Measurements from ENCODE around the gene CD7.

CD7 gene

DNA sequence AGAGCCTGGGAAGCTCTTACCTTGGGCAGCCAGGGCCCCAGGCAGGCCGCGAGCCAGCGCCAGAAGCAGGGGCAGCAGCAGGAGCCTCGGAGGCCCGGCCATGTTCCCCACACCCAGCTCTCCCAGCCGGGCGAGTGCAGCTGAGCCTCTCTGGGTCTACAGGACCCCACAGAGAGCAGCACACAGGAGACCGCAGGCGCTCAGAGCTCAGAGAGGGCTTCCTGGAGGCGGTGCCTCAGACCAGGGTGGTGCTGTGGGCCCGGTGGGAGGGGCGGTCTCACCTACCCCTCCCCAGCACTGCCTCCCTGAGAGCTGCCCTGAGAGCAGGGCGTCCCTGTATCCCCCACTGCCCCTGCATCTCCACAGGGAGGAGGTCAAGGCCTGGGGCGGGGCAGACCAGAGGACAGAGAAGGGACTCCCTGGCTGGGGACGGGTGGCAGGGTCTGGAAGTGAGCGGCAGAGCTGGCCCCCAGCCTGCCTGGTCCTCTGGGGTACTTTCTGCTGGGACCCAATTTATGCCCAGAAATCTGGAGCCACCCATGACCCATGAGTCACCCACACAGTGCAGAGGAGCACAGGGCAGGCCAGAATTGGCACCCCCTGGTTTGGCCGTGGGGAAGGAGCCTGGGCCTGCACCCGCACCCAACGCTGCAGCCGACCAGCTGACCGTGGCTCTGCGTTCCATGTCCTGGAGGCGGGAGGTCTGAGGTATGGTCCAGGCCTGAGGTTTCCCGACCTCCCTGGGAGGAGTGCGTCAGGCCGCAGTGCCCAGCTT, at the start of gene CD7:
Gene CD7 (minus strand): TSS at position 215 of the 775 bp plus-strand sequence. CDS start 113 bp downstream, at position 102.
- TF ChIP-seq, protein P1, sequence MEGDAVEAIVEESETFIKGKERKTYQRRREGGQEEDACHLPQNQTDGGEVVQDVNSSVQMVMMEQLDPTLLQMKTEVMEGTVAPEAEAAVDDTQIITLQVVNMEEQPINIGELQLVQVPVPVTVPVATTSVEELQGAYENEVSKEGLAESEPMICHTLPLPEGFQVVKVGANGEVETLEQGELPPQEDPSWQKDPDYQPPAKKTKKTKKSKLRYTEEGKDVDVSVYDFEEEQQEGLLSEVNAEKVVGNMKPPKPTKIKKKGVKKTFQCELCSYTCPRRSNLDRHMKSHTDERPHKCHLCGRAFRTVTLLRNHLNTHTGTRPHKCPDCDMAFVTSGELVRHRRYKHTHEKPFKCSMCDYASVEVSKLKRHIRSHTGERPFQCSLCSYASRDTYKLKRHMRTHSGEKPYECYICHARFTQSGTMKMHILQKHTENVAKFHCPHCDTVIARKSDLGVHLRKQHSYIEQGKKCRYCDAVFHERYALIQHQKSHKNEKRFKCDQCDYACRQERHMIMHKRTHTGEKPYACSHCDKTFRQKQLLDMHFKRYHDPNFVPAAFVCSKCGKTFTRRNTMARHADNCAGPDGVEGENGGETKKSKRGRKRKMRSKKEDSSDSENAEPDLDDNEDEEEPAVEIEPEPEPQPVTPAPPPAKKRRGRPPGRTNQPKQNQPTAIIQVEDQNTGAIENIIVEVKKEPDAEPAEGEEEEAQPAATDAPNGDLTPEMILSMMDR (conservative IDR thresholded peaks at IDR 0.05): no peak
- TF ChIP-seq ZFX (IDR thresholded peaks at IDR 0.05): no peak
- no peak within 1 kb of the TSS for H3K27ac ChIP-seq

DNA sequence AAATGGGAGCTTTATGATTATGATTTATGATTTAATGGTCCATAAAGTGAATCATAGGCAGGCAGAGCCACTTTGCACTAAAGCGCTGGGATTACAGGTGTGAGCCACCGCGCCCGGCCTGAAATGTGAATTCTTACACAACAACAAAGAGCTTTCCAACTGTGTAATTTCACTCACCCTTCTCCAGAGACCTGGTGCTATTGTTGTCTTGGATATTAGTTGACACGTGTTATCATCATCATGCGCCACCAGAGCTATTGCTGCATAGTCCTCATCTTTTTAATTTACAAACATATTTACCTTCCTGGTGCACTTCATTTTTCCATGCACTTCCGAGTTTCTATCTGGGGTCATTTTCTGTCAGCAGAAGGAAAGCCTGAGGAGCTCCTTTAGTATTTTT, 49.3 kb upstream of the CD7 start:
- H3K27ac ChIP-seq: no peak overlapping the region
- TF ChIP-seq ZFX (IDR thresholded peaks at IDR 0.05): no peak
- TF ChIP-seq, protein P1 (conservative IDR thresholded peaks at IDR 0.05): no peak

DNA sequence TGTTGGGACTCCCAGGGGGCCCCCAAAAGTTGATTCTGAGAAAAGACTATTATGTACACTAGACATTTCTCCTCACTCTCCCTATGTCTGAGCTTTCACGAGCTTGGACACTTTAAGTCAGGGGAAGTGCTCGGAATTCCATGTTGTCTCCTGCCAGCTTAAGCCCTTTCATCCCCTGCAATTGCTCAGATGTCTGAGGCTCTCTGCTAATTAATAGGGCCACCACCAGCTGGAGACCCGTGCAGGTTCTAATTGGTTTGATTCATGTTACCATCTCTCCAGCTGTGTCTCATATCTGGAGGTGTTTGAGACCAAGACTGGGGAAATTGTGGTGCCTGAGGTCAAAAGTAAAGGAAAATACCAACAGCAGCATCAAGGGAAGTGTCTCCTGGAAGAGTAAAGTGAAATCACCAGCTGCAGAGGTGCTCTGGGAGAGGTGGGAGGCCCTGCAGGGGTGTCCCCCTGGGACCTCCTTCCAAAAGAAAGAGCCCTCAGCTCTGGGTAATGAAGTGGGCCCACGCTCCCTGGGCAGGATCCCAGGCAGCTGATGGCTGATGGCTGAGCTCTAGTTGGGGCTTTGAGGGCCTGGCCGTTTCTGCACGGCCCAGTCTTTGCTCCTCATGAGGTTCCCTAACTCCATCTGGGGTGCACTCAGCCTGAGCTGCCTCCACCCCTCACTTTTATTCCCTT, 48.3 kb upstream of the CD7 start:
- no peak overlapping the region for H3K27ac ChIP-seq
- TF ChIP-seq ZFX (IDR thresholded peaks at IDR 0.05): no peak
- TF ChIP-seq, protein P1 (conservative IDR thresholded peaks at IDR 0.05): no peak

DNA sequence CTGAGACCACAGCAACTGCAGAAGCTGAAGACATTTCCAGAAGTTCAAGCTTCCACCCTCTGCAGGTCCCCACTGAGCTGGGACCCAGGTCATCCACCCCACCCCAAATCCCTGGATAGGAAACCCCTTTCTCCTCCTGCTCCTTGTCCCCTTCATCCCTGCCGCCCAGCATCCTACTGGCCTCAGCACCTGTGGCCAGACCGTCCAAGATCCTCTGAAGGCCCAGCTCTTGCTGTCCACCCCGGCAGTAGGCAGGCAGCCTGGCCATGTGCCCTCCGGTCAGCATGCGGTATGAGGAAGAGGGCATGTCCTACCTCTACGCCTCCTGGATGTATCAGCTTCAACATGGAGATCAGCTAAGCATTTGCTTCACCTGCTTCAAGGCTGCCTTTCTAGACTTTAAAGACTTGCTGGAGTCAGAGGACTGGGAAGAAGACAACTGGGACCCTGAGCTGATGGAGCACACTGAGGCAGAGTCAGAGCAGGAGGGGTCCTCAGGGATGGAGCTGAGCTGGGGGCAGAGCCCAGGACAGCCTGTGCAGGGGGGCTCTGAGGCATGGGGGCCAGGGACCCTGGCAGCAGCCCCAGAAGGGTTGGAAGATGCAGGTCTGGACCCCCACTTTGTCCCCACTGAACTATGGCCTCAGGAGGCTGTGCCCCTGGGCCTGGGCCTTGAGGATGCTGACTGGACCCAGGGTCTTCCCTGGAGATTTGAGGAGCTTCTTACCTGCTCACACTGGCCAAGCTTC, 44.7 kb upstream of the CD7 start:
- H3K27ac ChIP-seq: no peak overlapping the region
- no peak for TF ChIP-seq ZFX (IDR thresholded peaks at IDR 0.05)
- TF ChIP-seq, protein P1 (conservative IDR thresholded peaks at IDR 0.05): no peak

DNA sequence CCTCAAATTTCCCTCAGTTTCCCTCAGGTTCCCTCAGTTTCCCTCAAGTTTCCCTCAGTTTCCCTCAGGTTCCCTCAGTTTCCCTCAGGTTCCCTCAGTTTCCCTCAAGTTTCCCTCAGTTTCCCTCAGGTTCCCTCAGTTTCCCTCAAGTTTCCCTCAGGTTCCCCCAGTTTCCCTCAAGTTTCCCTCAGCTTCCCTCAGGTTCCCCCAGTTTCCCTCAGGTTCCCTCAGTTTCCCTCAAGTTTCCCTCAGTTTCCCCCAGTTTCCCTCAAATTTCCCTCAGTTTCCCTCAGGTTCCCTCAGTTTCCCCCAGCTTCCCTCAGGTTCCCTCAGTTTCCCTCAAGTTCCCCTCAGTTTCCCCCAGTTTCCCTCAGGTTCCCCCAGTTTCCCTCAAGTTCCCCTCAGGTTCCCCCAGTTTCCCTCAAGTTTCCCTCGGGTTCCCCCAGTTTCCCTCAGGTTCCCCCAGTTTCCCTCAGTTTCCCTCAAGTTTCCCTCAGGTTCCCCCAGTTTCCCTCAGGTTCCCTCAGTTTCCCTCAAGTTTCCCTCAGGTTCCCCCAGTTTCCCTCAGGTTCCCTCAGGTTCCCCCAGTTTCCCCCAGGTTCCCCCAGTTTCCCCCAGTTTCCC, 42.2 kb upstream of the CD7 start:
- peak overlapping the region; percentile 43; the same call in 1 of the 2 replicates for H3K27ac ChIP-seq

DNA sequence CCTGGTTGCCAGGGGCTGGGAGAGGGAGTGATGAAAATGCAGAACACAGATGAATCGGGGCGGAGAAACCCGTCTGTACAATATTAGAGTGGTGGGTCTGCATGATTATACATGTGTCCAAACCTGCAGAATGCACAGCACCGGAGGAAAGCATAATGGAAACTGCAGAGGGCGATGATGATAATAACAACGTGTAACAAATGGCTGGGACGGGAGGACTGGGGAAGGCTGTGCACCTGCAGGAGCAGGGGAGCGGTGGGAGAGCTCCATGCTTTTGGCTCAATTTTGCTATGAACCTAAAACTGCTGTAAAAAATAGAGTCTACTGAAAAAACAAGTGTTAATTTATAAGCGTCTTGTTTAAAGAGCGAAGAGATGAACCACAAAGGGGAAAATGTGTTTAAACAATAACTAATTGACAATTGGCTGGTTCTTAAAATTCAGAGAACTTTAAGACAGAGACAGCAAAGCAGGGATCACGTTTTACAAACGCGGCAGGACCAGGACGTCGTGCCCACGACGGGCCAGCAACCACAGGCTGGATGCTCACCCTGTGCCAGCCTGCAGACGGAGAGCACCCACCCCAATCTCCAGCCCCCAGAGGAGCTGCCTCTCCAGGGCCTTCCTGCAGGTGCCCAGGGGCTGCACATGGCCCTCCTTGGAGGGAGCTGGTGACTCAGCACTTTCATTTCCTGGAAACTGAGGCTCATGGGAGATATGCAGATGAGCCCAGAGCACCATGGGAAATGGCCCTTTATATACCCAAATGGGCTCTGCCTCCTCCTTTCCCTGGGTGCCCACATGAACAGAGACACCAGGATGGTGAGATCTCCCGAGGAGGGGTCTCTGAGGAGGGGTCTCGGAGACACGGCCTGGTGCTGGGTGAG, 41.3 kb upstream of the CD7 start, which contains the start of gene TEX19:
Gene TEX19 (plus strand): TSS at position 783 of the 886 bp plus-strand sequence. CDS start 2,904 bp downstream, outside the sequence.
- H3K27ac ChIP-seq: peak within 1 kb of the TSS; percentile 43
- no peak for TF ChIP-seq ZFX (IDR thresholded peaks at IDR 0.05)
- TF ChIP-seq, protein P1 (conservative IDR thresholded peaks at IDR 0.05): no peak

All from C4-2B (cell line).